ENCODE measurements around the gene ZMIZ1.

ZMIZ1 gene

GRCh38 chr10:79126351-79127080 is 57.8 kb downstream of the ZMIZ1 start:
- peaks cover 97% of the 10 kb centered on the region for H3K4me1 ChIP-seq
- H3K27me3 ChIP-seq, result no peaks in the 10 kb centered on the region
- H3K36me3 ChIP-seq, result peaks cover 83% of the 10 kb centered on the region
- peak overlapping the region; percentile 51 for H3K27ac ChIP-seq
- no peak overlapping the region for H3K4me2 ChIP-seq
- H4K20me1 ChIP-seq, result peaks cover 82% of the 10 kb centered on the region
- no peak for TF ChIP-seq Cebpa-rat (IDR thresholded peaks at IDR 0.05)
- no peaks in the 10 kb centered on the region for H3K9me3 ChIP-seq
- peak overlapping the region; percentile 24; the same call in 1 of the 2 replicates for H3K9ac ChIP-seq
- H3K4me3 ChIP-seq, result no peak overlapping the region

DNA sequence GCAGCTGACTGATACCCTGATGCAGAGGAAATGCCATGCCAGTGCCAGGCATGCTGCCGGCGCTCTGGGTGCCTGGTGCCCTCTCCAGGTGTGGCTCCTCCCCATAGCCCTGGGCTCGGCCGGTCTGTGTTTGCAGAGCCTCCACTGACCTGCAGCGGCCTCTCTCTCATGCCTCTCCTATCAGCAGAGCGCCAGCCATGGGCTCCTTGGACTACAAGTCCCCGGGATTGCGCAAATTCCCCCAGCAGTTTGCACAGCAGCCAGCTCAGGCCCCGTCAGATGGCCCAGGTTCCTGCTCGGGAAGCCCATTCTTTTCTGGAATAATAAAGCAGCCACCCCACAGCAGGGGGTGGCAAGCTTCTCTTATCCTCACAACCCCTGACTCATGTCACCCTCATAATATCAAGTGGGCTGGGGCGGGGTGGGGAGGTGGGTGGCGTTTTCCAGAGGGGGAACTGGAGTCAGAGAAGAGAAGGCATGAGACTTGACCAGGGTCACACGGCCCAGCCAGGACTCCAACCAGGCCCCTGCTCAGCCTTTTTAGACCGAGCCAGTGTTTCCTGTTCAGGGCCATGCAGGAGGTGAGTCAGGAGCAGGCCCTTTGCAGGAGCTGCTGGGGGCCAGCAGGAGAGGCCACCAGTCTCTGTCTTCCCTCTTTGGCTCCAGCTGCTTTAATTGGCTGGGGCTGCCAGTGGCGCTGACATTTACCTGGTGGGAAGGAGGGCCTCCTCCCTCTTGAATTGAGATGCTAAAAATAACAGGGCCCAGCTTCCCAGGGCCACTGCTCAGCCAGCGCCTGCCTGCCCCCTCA is 58.6 kb downstream of the ZMIZ1 start:
- Histone ChIP-seq H3K27ac (peak overlapping the region; percentile 31), H3K27me3 (no peaks in the 10 kb centered on the region)

DNA sequence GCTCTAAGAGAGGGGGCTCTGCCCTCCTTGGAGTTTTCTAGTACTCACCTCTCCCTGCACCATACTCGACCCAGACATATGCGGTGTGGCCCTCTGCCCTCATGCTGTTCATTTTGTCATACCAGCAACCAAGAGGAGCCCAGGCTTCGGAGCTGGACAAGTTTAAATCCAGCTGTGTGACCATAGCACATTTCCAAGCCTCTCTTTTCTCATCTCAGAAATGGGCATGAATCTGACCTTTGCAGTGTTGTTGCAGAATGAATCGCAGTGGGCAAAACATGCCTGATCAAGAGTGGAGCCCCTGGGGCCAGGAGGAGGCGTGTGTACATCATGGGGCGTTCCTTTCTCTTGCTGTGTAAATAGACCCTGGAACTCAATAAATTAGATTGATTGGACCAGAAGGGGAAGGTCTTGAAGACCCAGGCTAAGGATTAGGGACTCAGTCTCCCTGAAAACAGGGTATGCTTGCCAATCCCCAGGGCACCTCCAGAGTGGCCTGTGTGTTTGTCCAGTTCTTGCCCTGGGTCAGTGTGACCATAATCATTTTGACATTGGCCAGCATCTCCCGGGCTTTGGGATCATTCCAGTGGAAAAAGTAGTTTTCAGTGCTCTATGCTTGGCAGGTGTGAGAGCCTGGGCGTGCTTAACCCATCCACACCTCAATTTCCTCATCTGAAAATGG is 59.6 kb downstream of the ZMIZ1 start:
- peaks cover 70% of the 10 kb centered on the region for H3K36me3 ChIP-seq
- H3K27ac ChIP-seq, result peak overlapping the region; percentile 31
- peak overlapping the region; percentile 88 for H3K4me2 ChIP-seq
- H3K4me1 ChIP-seq, result peaks cover 98% of the 10 kb centered on the region
- no peaks in the 10 kb centered on the region for H3K9me3 ChIP-seq
- no peak overlapping the region; the same call in 1 of the 2 replicates for H3K9ac ChIP-seq
- H4K20me1 ChIP-seq, result peaks cover 63% of the 10 kb centered on the region; the same call in 1 of the 2 replicates
- H3K27me3 ChIP-seq, result no peaks in the 10 kb centered on the region
- no peak for TF ChIP-seq Cebpa-rat (IDR thresholded peaks at IDR 0.05)
- H3K4me3 ChIP-seq, result no peak overlapping the region

More for the DNA sequence above, 58.6 kb downstream of the ZMIZ1 start:
- no peaks in the 10 kb centered on the region for H3K9me3 ChIP-seq
- peak overlapping the region; percentile 88; the same call in 1 of the 2 replicates for H3K4me2 ChIP-seq
- no peak overlapping the region for H3K4me3 ChIP-seq
- H3K9ac ChIP-seq, result no peak overlapping the region; the same call in 1 of the 2 replicates
- TF ChIP-seq Cebpa-rat (IDR thresholded peaks at IDR 0.05), result no peak
- H3K36me3 ChIP-seq, result peaks cover 74% of the 10 kb centered on the region
- peaks cover 98% of the 10 kb centered on the region for H3K4me1 ChIP-seq
- H4K20me1 ChIP-seq, result peaks cover 74% of the 10 kb centered on the region

- Histone ChIP-seq H3K36me3 (peaks cover 65% of the 10 kb centered on the region), H3K27me3 (no peaks in the 10 kb centered on the region), H4K20me1 (peaks cover 58% of the 10 kb centered on the region; the same call in 1 of the 2 replicates), H3K4me1 (peaks cover 98% of the 10 kb centered on the region), H3K9me3 (no peaks in the 10 kb centered on the region), H3K9ac (peak overlapping the region; percentile 62; the same call in 1 of the 2 replicates), H3K4me2 (peak overlapping the region; percentile 88), H3K27ac (peak overlapping the region; percentile 71), H3K4me3 (no peak overlapping the region)
- TF ChIP-seq Cebpa-rat (IDR thresholded peaks at IDR 0.05), result no peak
Measured at GRCh38 chr10:79128923-79129305, 60.1 kb downstream of the ZMIZ1 start.

- Histone ChIP-seq H3K36me3 (peaks cover 60% of the 10 kb centered on the region), H3K4me2 (peak overlapping the region; percentile 88), H3K9me3 (no peaks in the 10 kb centered on the region), H3K27me3 (no peaks in the 10 kb centered on the region), H3K4me1 (peaks cover 98% of the 10 kb centered on the region), H4K20me1 (peaks cover 52% of the 10 kb centered on the region; the same call in 1 of the 2 replicates), H3K4me3 (no peak overlapping the region), H3K9ac (peak overlapping the region; percentile 62), H3K27ac (peak overlapping the region; percentile 71)
- no peak for TF ChIP-seq Cebpa-rat (IDR thresholded peaks at IDR 0.05)
Measured at GRCh38 chr10:79129361-79129997, 60.7 kb downstream of the ZMIZ1 start.

DNA sequence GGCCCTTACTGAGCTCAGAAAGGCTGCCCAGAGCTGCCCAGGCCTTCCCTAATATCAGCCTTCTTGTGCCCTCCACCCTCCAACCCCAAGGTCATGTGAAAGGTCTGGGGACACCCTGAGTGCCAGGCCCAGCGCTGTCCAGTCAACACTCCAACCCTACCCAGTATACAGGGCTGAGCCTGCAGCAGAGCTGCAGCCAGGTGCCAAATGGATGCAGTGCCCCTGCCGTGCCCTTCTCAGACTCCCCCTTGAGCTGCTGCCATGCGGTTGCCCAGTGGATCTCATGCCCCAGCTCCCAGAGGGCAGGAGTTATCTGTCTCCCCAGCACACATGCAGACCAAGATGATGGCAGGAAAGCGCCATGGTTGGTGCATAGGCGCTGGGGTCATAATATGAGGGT is 61.5 kb downstream of the ZMIZ1 start:
- peak overlapping the region; percentile 88 for H3K4me2 ChIP-seq

GRCh38 chr10:79130846-79131245 is 62.1 kb downstream of the ZMIZ1 start:
- Histone ChIP-seq H3K9ac (peak overlapping the region; percentile 70; the same call in 1 of the 2 replicates), H4K20me1 (peaks cover 39% of the 10 kb centered on the region; the same call in 1 of the 2 replicates), H3K27me3 (no peaks in the 10 kb centered on the region), H3K9me3 (no peaks in the 10 kb centered on the region), H3K4me1 (peaks cover 99% of the 10 kb centered on the region), H3K36me3 (peaks cover 46% of the 10 kb centered on the region), H3K4me2 (peak overlapping the region; percentile 88), H3K27ac (peak overlapping the region; percentile 99), H3K4me3 (no peak overlapping the region)
- TF ChIP-seq Cebpa-rat (IDR thresholded peaks at IDR 0.05), result no peak

More for the DNA sequence above, 61.5 kb downstream of the ZMIZ1 start:
- Histone ChIP-seq H4K20me1 (peaks cover 45% of the 10 kb centered on the region; the same call in 1 of the 2 replicates), H3K9ac (peak overlapping the region; percentile 62), H3K9me3 (no peaks in the 10 kb centered on the region), H3K4me3 (no peak overlapping the region), H3K4me1 (peaks cover 98% of the 10 kb centered on the region), H3K36me3 (peaks cover 52% of the 10 kb centered on the region), H3K27ac (peak overlapping the region; percentile 71), H3K27me3 (no peaks in the 10 kb centered on the region)
- no peak for TF ChIP-seq Cebpa-rat (IDR thresholded peaks at IDR 0.05)

DNA sequence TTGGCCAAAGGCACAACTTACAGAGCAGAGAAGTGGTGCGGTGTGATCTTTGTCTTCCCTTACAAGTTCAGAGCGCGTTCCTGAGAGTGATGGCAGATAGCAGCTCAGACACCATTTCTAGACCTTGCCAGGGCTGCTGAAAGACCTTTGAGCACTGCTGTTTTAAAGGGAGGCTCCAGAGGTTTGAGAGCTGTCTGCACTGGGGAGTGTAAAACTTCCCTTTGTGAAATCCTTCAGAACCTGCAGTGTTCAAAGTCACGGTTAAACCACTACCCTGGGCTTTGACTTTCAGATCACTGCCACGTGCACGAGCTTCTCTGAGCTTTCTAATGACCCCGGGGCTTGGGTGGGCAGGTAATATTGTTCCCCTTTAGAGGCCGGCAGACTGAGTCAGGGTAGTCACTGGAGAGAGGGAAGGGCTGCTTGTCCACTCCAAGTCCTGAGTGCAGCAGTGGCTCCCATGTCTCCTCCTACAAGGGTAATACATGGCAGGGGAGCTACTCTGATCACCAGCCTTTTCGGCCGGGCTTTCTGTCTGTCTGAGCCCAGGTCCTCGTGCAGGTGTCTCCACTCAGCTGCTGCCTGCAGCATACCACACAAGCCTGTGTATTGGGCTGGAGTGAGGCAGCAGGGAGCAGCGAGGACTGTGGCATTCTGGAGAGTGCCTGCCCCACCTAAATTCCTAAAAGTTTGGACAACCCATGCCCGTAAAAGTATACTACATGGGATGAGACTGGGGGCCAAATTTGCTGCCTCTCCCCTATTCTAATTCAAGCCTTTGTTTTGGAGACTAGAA is 63.3 kb downstream of the ZMIZ1 start:
- H3K27ac ChIP-seq, result peak overlapping the region; percentile 99
- TF ChIP-seq Cebpa-rat (IDR thresholded peaks at IDR 0.05), result no peak

More for the DNA sequence above, 63.3 kb downstream of the ZMIZ1 start:
- Histone ChIP-seq H3K27me3 (no peaks in the 10 kb centered on the region), H3K9ac (peak overlapping the region; percentile 70), H3K36me3 (peaks cover 34% of the 10 kb centered on the region), H3K4me2 (peak overlapping the region; percentile 88), H4K20me1 (peaks cover 27% of the 10 kb centered on the region; the same call in 1 of the 2 replicates), H3K4me3 (no peak overlapping the region), H3K9me3 (no peaks in the 10 kb centered on the region), H3K4me1 (peaks cover 99% of the 10 kb centered on the region)

All from BLaER1 (cell line).